HCT116 (cell line): Measurements from ENCODE around the gene RYR2. TPM values are rescaled to one million over a fixed set of nuclear protein-coding genes. Genes with fewer than 3 reads are reported as not detected.

Experiments
- ATAC-seq: fragments of 200-7000 bp; cut with Tn5 transposase; 2 replicates; pipeline ENCODE4 v1.9.1; 2020; ENCODE audit warnings: mild to moderate bottlenecking, moderate library complexity
- BruUV-seq: library from RNA; stranded (reverse); fragments of 400-500 nt; replicated peaks from 2 replicates; lab custom pipeline; 2021; lab: Mats Ljungman, UMichigan
- CTCF ChIA-PET: fragments of 300-600 bp; sonication (Branson Sonifier 250); formaldehyde crosslinking; loops from one replicate; lab custom pipeline; 2021; ENCODE audit warnings: antibody characterized with exemption; lab: Charles Lee
- POLR2A ChIA-PET: fragments of 300-600, 350-600 bp; sonication (Branson Sonifier 250); formaldehyde crosslinking; loops from one replicate; lab custom pipeline; 2021; ENCODE audit warnings: antibody characterized with exemption; lab: Charles Lee
- RAD21 ChIA-PET, 2 experiments: fragments of 300-600 bp; sonication (Branson Sonifier 250); formaldehyde crosslinking; loops; one replicate each; lab custom pipeline; 2023; ENCODE audit warnings: low total read pairs in 2 of 2; ENCODE audit not compliant: uncharacterized antibody in 2 of 2, unreplicated experiment in 2 of 2, low non-redundant PET in 1 of 2; lab: Charles Lee
- DNase-seq: peaks from one replicate; pipeline ENCODE4 v3.0.0-alpha.2; 2010; ENCODE audit warnings: low read depth, low spot score
- H2AFZ ChIP-seq: fragments of 200-600 bp; shearing (Covaris generic), sonication (generic); 2 replicates; pipeline ENCODE4 v1.6.1; 2017; ENCODE audit warnings: low read depth, mixed run types, mixed read lengths, antibody characterized with exemption, low read length; ENCODE audit not compliant: poor library complexity, severe bottlenecking
- H3K27ac ChIP-seq: 2 replicates; pipeline ENCODE4 v1.5.1; 2012; ENCODE audit warnings: low read depth, low read length
- H3K27me3 ChIP-seq: fragments of 200-600 bp; sonication (generic); 2 replicates; pipeline ENCODE4 v1.6.1; 2016; ENCODE audit warnings: mixed run types, low read length, mixed read lengths; ENCODE audit not compliant: insufficient read depth
- H3K36me3 ChIP-seq, 2 experiments: fragments of 200-500 bp in 1 of 2; fragments of 200-600 bp in 1 of 2; sonication (Bioruptor generic) in 1 of 2; sonication (generic) in 1 of 2; 2 replicates each; pipeline versions ENCODE4 v1.5.1 to v1.6.1; 2014 to 2016; ENCODE audit warnings: low read length in 2 of 2, inconsistent platforms in 1 of 2, mixed read lengths in 1 of 2, mixed run types in 1 of 2; ENCODE audit not compliant: insufficient read depth in 2 of 2, control insufficient read depth in 1 of 2
- H3K4me1 ChIP-seq, 2 experiments: fragments of 200-600 bp in 1 of 2; sonication (generic) in 1 of 2; 2 replicates each; pipeline versions ENCODE4 v1.5.1 to v1.6.1; 2012 to 2017; ENCODE audit warnings: low read length in 2 of 2, inconsistent platforms in 1 of 2, mild to moderate bottlenecking in 1 of 2, mixed read lengths in 1 of 2, mixed run types in 1 of 2, moderate library complexity in 1 of 2; ENCODE audit not compliant: insufficient read depth in 2 of 2, control insufficient read depth in 1 of 2
- H3K4me2 ChIP-seq: fragments of 200-600 bp; sonication (generic); 2 replicates; pipeline ENCODE4 v1.6.1; 2017; ENCODE audit warnings: mixed run types, low read length, mixed read lengths
- H3K4me3 ChIP-seq, 2 experiments: fragments of 200-600 bp in 1 of 2; sonication (generic) in 1 of 2; replicated peaks in 1 of 2; 2 replicates each; pipeline ENCODE4 v1.5.1; 2011 to 2016; ENCODE audit warnings: low read length in 2 of 2, control low read depth in 1 of 2, low read depth in 1 of 2, mild to moderate bottlenecking in 1 of 2, mixed read lengths in 1 of 2, mixed run types in 1 of 2
- H3K79me2 ChIP-seq: fragments of 200-600 bp; sonication (generic); 2 replicates; pipeline ENCODE4 v1.6.1; 2017; ENCODE audit warnings: mild to moderate bottlenecking, mixed run types, low read length, moderate library complexity, mixed read lengths; ENCODE audit not compliant: insufficient read depth
- H3K9ac ChIP-seq: fragments of 200-600 bp; sonication (generic); 2 replicates; pipeline ENCODE4 v1.6.1; 2016; ENCODE audit warnings: low read length, mixed read lengths
- H3K9me2 ChIP-seq: fragments of 200-600 bp; sonication (generic), shearing (Covaris generic); 2 replicates; pipeline ENCODE4 v1.6.1; 2017; ENCODE audit warnings: mixed run types, mild to moderate bottlenecking, moderate library complexity; ENCODE audit not compliant: insufficient read depth
- H3K9me3 ChIP-seq, 2 experiments: fragments of 200-500 bp in 1 of 2; fragments of 200-600 bp in 1 of 2; sonication (Bioruptor generic) in 1 of 2; sonication (generic) in 1 of 2; 2 replicates each; pipeline ENCODE4 v1.6.1; 2014 to 2017; ENCODE audit warnings: low read length in 2 of 2, mixed read lengths in 2 of 2, inconsistent platforms in 1 of 2, low read depth in 1 of 2, mild to moderate bottlenecking in 1 of 2, mixed run types in 1 of 2, moderate library complexity in 1 of 2; ENCODE audit not compliant: control insufficient read depth in 1 of 2, insufficient read depth in 1 of 2
- H4K20me1 ChIP-seq: fragments of 200-600 bp; sonication (generic), shearing (Covaris generic); 2 replicates; pipeline ENCODE4 v1.6.1; 2017; ENCODE audit warnings: mixed run types, mild to moderate bottlenecking, moderate library complexity; ENCODE audit not compliant: insufficient read depth
- POLR2A ChIP-seq: IDR thresholded peaks from 2 replicates; pipeline ENCODE4 v1.7.0; 2011; ENCODE audit warnings: borderline replicate concordance; ENCODE audit not compliant: insufficient read depth, insufficient read length; ENCODE audit errors: extremely low read depth
- SIN3A ChIP-seq: IDR thresholded peaks from 2 replicates; pipeline ENCODE4 v1.6.1; 2012; ENCODE audit warnings: low read depth
- intact Hi-C: fragments of 100-400 bp; cut with micrococcal nuclease; formaldehyde crosslinking; loops from 2 replicates; pipeline ENCODE4 v1.10.0; 2022
- total RNA-seq: library from RNA; stranded (reverse); gene quantifications from one replicate; pipeline ENCODE4 v1.2.1, GENCODE V29; 2021; ENCODE audit not compliant: unreplicated experiment
- TF ChIP-seq, protein P1 (sequence below): IDR thresholded peaks from 2 replicates; pipeline ENCODE4 v1.6.1; 2011; ENCODE audit warnings: mild to moderate bottlenecking, low read length, moderate library complexity; ENCODE audit not compliant: insufficient replicate concordance; ENCODE audit errors: extremely low read depth

The RYR2 gene
- total RNA-seq, 1 experiment from 2014 or later: 0.02 TPM

DNA sequence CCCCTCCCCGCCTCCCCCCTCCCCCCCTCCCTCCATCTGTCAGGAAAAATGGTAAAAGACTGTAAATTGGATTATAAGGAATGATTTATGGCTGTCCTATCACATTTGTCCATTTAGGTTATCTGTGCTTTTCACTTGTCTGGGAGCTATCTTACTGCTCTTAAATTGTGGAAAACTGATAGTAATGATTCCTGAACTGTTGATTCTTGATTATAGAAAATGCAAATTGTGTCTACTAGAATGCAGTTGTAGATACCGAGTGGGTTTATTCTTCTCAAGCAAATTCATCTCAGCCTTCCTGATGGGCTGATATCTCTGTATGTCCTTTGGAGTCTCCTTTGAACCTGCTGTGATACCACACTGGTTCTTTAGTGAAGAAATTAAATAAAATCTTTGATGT, 12.3 kb downstream of the RYR2 start:
- H3K79me2 ChIP-seq: no peaks in the 10 kb centered on the region
- BruUV-seq: no TSS peak
- no peaks in the 10 kb centered on the region for H3K9me2 ChIP-seq
- intact Hi-C loops: no loop called here
- ChIA-PET CTCF (no interaction called here), RAD21 (no interaction called here), POLR2A (no interaction called here)
- peaks cover 35% of the 10 kb centered on the region for H3K27me3 ChIP-seq
- H2AFZ ChIP-seq: no peak overlapping the region
- TF ChIP-seq SIN3A (no peak), POLR2A (no peak)
- H3K4me1 ChIP-seq: no peaks in the 10 kb centered on the region
- H3K27ac ChIP-seq: no peak overlapping the region
- no peaks in the 10 kb centered on the region for H4K20me1 ChIP-seq
- H3K4me3 ChIP-seq: no peak overlapping the region
- no peaks in the 10 kb centered on the region for H3K36me3 ChIP-seq
- no peak overlapping the region for H3K4me2 ChIP-seq
- DNase-seq (no peak), ATAC-seq (no peak)
- H3K9ac ChIP-seq: no peak overlapping the region
- H3K9me3 ChIP-seq: no peaks in the 10 kb centered on the region

DNA sequence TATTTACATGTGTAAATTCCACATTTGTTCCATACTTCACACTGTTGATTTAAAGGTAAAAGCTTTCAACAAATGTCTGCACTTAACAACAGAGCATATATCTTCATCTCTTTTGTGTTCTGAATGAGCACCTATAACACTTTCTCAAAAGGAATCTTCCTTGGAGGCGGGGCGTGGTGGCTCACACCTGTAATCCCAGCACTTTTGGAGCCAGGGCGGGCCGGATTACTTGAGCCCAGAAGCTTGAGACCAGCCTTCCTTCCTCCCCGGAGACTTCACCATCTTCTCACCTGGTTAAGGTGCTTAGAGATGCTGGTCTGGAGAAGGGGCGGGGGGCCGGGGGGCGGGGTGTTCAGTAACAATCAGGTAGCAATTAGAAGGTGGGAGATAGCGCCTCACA, 16.5 kb downstream of the RYR2 start:
- Histone ChIP-seq H3K9ac (no peak overlapping the region), H4K20me1 (no peaks in the 10 kb centered on the region), H3K4me3 (no peak overlapping the region), H3K9me2 (no peaks in the 10 kb centered on the region), H3K4me1 (no peaks in the 10 kb centered on the region), H3K9me3 (no peaks in the 10 kb centered on the region), H2AFZ (no peak overlapping the region), H3K27me3 (peaks cover 9% of the 10 kb centered on the region; the same call in 1 of the 2 replicates), H3K4me2 (no peak overlapping the region), H3K27ac (no peak overlapping the region), H3K36me3 (no peaks in the 10 kb centered on the region)
- intact Hi-C loops: no loop called here
- ChIA-PET CTCF (no interaction called here), RAD21 (no interaction called here), POLR2A (no interaction called here)
- no TSS peak for BruUV-seq
- no peak for DNase-seq
- no peak for ATAC-seq
- TF ChIP-seq, protein P1, sequence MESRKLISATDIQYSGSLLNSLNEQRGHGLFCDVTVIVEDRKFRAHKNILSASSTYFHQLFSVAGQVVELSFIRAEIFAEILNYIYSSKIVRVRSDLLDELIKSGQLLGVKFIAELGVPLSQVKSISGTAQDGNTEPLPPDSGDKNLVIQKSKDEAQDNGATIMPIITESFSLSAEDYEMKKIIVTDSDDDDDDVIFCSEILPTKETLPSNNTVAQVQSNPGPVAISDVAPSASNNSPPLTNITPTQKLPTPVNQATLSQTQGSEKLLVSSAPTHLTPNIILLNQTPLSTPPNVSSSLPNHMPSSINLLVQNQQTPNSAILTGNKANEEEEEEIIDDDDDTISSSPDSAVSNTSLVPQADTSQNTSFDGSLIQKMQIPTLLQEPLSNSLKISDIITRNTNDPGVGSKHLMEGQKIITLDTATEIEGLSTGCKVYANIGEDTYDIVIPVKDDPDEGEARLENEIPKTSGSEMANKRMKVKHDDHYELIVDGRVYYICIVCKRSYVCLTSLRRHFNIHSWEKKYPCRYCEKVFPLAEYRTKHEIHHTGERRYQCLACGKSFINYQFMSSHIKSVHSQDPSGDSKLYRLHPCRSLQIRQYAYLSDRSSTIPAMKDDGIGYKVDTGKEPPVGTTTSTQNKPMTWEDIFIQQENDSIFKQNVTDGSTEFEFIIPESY: no peak
- TF ChIP-seq, all 23 proteins: peak for 0
- H3K79me2 ChIP-seq: no peaks in the 10 kb centered on the region
